HG03095 (cell line): ENCODE results near the gene PRKAG3.
"Not testable (repeated sequence)": the region's sequence is repeated elsewhere in the genome, so short reads cannot be mapped to it uniquely, and the experiment has no call there.

ENCODE experiments used
- ATAC-seq: cut with Tn5 transposase; IDR thresholded peaks from one replicate; pipeline ENCODE4 v1.9.1; 2021; ENCODE audit warnings: moderate library complexity; ENCODE audit not compliant: unreplicated experiment

PRKAG3 gene

GRCh38 chr2:218863021-218863520 lies 31.5 kb upstream of the PRKAG3 start:
- ATAC-seq: no peak

- no peak for ATAC-seq
Observed at GRCh38 chr2:218861645-218862318, 30.2 kb upstream of the PRKAG3 start.

- ATAC-seq: no peak
Observed at GRCh38 chr2:218860950-218861381, 29.4 kb upstream of the PRKAG3 start.

- no peak for ATAC-seq
Observed at GRCh38 chr2:218859988-218860831, 28.6 kb upstream of the PRKAG3 start.

- no peak for ATAC-seq
Observed at GRCh38 chr2:218859556-218859987, 28.0 kb upstream of the PRKAG3 start, which contains the start of gene WNT6. WNT6 (plus strand) TSS chr2:218859805; CDS start chr2:218860038, 233 bp downstream.

- ATAC-seq: no peak
Observed at GRCh38 chr2:218858671-218859555, 27.3 kb upstream of the PRKAG3 start.

- ATAC-seq: no peak
Observed at GRCh38 chr2:218858138-218858445, 26.5 kb upstream of the PRKAG3 start.

- no peak for ATAC-seq
Observed at GRCh38 chr2:218857371-218858137, 26.0 kb upstream of the PRKAG3 start.

- ATAC-seq: no peak
Observed at GRCh38 chr2:218856896-218857243, 25.3 kb upstream of the PRKAG3 start.

GRCh38 chr2:218856167-218856895 lies 24.7 kb upstream of the PRKAG3 start:
- no peak for ATAC-seq

GRCh38 chr2:218855305-218856166 lies 23.9 kb upstream of the PRKAG3 start:
- ATAC-seq: no peak

GRCh38 chr2:218854860-218855259 lies 23.3 kb upstream of the PRKAG3 start:
- ATAC-seq: no peak

- ATAC-seq: no peak
Observed at GRCh38 chr2:218853766-218854165, 22.2 kb upstream of the PRKAG3 start.

- ATAC-seq: no peak
Observed at GRCh38 chr2:218852911-218853667, 21.5 kb upstream of the PRKAG3 start.

GRCh38 chr2:218851286-218851685 lies 19.7 kb upstream of the PRKAG3 start:
- no peak for ATAC-seq

- ATAC-seq: no peak
Observed at GRCh38 chr2:218850796-218851195, 19.2 kb upstream of the PRKAG3 start.

GRCh38 chr2:218849721-218850120 lies 18.1 kb upstream of the PRKAG3 start:
- ATAC-seq: no peak

- not testable (repeated sequence) for ATAC-seq
Observed at GRCh38 chr2:218846963-218847362, 15.4 kb upstream of the PRKAG3 start.
